ENCODE measurements around the gene TRAPPC8. TPM values are rescaled to one million over a fixed set of nuclear protein-coding genes. Genes with fewer than 3 reads are reported as not detected.

Gene TRAPPC8, protein sequence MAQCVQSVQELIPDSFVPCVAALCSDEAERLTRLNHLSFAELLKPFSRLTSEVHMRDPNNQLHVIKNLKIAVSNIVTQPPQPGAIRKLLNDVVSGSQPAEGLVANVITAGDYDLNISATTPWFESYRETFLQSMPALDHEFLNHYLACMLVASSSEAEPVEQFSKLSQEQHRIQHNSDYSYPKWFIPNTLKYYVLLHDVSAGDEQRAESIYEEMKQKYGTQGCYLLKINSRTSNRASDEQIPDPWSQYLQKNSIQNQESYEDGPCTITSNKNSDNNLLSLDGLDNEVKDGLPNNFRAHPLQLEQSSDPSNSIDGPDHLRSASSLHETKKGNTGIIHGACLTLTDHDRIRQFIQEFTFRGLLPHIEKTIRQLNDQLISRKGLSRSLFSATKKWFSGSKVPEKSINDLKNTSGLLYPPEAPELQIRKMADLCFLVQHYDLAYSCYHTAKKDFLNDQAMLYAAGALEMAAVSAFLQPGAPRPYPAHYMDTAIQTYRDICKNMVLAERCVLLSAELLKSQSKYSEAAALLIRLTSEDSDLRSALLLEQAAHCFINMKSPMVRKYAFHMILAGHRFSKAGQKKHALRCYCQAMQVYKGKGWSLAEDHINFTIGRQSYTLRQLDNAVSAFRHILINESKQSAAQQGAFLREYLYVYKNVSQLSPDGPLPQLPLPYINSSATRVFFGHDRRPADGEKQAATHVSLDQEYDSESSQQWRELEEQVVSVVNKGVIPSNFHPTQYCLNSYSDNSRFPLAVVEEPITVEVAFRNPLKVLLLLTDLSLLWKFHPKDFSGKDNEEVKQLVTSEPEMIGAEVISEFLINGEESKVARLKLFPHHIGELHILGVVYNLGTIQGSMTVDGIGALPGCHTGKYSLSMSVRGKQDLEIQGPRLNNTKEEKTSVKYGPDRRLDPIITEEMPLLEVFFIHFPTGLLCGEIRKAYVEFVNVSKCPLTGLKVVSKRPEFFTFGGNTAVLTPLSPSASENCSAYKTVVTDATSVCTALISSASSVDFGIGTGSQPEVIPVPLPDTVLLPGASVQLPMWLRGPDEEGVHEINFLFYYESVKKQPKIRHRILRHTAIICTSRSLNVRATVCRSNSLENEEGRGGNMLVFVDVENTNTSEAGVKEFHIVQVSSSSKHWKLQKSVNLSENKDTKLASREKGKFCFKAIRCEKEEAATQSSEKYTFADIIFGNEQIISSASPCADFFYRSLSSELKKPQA (N-terminal part only)
- 10 to 100 TPM; 36.5 to 49.4 (median 45.1) TPM for total RNA-seq

- TF ChIP-seq CTCF (IDR thresholded peaks at IDR 0.05; ENCODE audit: low read depth) = no peak
Observed at GRCh38 chr18:31942999-31943877, at the start of gene TRAPPC8. Gene TRAPPC8 (minus strand): TSS chr18:31943128. CDS start chr18:31942764, 364 bp downstream.

DNA sequence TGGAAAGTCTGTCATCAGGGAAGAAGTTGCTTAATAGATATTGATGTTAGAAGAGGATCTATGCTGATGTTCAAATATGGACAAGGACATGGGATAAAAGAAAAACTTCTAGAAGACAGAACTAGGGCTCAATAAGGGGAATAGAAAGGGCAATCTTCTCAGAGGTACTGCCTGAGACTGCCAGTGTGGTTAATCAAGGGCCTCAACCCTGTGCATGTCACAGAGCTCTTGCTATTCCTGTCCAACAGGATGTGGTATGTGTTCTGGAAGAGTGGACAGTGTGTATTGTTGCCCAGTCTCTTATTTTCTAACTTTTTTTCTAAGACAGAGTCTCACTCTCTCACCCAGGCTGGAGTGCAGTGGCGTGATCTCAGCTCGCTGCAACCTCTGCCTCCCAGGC, 47.9 kb upstream of the TRAPPC8 start:
- no peak for TF ChIP-seq CTCF (IDR thresholded peaks at IDR 0.05; ENCODE audit: low read depth)

- no peak for TF ChIP-seq CTCF (IDR thresholded peaks at IDR 0.05; ENCODE audit: low read depth)
Observed at GRCh38 chr18:31983976-31984375, 41.0 kb upstream of the TRAPPC8 start.

GRCh38 chr18:31983020-31983419, 40.1 kb upstream of the TRAPPC8 start:
- TF ChIP-seq CTCF (IDR thresholded peaks at IDR 0.05; ENCODE audit: low read depth) = no peak

GRCh38 chr18:31980863-31981262, 37.9 kb upstream of the TRAPPC8 start:
- TF ChIP-seq CTCF (IDR thresholded peaks at IDR 0.05; ENCODE audit: low read depth) = no peak

GRCh38 chr18:31979714-31980113, 36.8 kb upstream of the TRAPPC8 start:
- TF ChIP-seq CTCF (IDR thresholded peaks at IDR 0.05; ENCODE audit: low read depth) = no peak
